ENCODE results near the gene SRP54.

GRCh38 chr14:35034440-35034833 is 51.6 kb downstream of the SRP54 start:
- TF ChIP-seq, protein P1, sequence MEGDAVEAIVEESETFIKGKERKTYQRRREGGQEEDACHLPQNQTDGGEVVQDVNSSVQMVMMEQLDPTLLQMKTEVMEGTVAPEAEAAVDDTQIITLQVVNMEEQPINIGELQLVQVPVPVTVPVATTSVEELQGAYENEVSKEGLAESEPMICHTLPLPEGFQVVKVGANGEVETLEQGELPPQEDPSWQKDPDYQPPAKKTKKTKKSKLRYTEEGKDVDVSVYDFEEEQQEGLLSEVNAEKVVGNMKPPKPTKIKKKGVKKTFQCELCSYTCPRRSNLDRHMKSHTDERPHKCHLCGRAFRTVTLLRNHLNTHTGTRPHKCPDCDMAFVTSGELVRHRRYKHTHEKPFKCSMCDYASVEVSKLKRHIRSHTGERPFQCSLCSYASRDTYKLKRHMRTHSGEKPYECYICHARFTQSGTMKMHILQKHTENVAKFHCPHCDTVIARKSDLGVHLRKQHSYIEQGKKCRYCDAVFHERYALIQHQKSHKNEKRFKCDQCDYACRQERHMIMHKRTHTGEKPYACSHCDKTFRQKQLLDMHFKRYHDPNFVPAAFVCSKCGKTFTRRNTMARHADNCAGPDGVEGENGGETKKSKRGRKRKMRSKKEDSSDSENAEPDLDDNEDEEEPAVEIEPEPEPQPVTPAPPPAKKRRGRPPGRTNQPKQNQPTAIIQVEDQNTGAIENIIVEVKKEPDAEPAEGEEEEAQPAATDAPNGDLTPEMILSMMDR (IDR thresholded peaks at IDR 0.05), result no peak
- no peak for TF ChIP-seq POLR2A (IDR thresholded peaks at IDR 0.05)

All from gastroesophageal sphincter (tissue), 3 donors.